HG02759 (cell line): ENCODE measurements around the gene TPK1.
A peak's percentile ranks its signal among the peaks of the same experiment; 100 is the strongest.

Source experiments
- ATAC-seq: cut with Tn5 transposase; IDR thresholded peaks from one replicate; pipeline ENCODE4 v1.9.1; 2021; ENCODE audit warnings: mild to moderate bottlenecking, moderate library complexity; ENCODE audit not compliant: unreplicated experiment

Gene TPK1

GRCh38 chr7:144835652-144836544, at the start of gene TPK1:
Gene TPK1, minus strand, starts transcription at chr7:144836053. Its CDS starts 451 bp downstream, at chr7:144835602.
- peak; percentile 85 for ATAC-seq

DNA sequence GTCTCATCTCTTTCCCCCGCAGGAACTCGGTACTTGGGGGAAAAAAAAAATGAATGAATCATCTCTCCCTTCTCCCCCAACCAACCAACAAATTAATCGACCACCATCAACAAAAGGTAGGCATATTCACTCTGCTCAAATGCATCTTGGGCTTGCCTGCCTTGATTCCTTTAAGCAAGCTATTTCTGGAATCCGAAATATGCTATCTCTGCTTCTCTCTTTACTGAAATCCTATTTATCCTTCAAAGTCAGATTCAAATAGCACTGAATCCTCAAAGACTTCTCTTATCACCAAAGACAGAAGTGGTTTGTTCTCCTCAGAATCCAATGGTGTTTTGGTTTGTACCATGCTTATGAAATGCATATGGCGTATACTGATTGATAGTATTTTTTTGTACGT, 49.6 kb upstream of the TPK1 start:
- no peak for ATAC-seq

GRCh38 chr7:144884896-144885295, 49.0 kb upstream of the TPK1 start:
- ATAC-seq, result no peak

- ATAC-seq, result no peak
These were observed 37.5 kb upstream of the TPK1 start for GRCh38 chr7:144873316-144873845.

DNA sequence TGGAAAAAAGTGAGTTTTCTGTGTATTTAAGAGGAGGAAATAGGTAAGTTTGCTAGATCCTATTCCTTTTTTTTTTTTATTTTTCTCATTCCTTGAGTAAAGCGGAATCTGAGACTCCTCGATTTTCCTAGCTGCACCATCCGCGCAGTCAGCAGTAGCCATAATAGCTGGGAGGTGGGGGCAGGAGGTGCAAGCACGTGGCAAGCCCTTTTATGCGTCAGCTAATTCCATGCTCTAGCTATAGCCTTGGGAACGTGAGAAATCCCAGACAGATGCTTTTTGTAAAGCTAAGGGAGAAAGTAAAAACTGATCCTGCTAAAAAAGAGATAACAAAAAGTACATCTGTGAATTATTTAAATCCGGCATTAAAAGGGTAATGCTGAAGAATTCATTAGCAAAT, 33.2 kb upstream of the TPK1 start:
- ATAC-seq, result no peak

DNA sequence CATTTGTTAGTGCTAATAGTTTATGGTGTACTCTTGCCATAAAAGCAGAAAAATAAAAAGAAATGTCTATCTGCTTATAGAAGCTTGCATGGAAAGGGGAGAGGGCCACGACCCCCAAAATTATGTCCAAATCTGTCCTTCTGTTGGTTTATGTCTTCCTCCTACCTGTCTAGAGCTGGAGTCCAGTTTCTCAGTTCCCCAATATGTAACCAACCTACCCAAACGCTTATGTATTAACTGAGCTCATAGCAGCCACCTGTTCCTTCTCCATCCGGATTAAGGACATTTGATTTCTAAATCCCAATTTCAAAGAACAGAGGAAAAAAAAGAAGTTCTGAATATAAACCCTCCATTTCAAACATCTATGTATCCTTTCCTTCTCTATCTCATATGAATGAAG, 30.3 kb upstream of the TPK1 start:
- peak; percentile 60 for ATAC-seq

- ATAC-seq, result no peak
These were observed 27.4 kb upstream of the TPK1 start for GRCh38 chr7:144863320-144863647.

- ATAC-seq, result no peak
These were observed 26.9 kb upstream of the TPK1 start for GRCh38 chr7:144862612-144863319.

GRCh38 chr7:144859739-144860138, 23.9 kb upstream of the TPK1 start:
- no peak for ATAC-seq

- ATAC-seq, result no peak
These were observed 21.6 kb upstream of the TPK1 start for GRCh38 chr7:144857463-144857862.

DNA sequence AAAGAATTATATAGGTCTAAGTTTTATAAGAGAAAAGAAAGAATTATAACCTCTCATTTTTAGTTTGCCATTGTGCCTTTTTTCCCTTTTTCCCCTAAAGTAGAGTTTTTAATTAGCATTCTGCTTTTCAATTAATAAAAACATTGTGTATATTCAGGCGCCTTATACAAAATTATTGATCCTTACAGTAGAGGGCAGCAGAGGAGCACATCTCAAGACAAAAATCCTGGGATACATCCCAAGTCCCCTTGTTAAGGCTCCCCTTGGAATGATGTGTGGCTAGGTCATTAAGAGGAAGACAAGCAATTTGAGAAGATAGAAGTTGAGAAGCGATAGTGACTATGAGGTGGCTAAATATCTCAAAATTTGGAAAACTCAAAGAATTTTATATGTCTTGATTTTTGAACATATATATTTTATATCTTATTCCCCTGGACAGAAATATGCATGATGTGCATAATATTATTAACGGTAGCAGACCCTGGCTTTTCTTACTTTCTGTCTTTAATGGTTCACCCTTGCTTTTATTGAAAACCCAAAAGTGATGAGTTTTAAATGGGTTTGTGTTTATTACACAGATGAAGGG, 19.1 kb upstream of the TPK1 start:
- ATAC-seq, result no peak

DNA sequence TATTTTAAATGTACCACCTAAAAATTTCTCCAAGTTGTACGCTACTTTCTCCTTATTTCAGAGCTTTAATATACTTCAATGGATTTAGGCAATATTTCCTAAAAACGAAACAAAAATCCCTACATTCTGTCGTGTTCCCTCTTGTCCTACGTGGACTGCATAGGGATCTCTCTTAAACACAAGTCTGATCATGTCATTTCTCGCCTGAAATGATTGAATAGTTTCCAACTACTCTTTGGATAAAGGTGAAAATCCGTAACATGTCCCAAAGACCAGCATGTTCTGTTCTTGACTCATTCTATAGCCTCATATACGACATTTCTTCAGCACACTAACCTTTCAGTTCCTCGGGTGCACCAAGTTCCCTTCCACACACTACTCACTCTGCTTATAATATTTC, 17.7 kb upstream of the TPK1 start:
- ATAC-seq, result no peak

DNA sequence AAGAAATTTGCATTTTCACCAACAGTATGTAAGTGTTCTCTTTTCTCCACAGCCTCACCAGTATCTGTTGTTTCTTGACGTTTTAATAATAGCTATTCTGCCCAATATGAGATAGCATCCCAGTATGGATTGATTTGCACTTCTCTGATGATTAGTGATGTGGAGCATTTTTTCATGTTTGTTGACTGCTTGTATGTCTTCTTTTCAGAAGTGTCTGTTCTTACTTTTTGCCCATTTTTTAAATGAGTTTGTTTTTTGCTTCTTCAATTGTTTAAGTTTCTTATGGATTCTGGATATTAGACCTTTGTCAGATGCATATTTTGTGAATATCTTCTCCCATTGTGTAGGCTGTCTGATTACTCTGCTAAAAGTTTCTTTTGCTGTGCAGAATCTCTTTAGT, 12.2 kb upstream of the TPK1 start:
- ATAC-seq, result no peak

- ATAC-seq, result peak; percentile 92
These were observed 6.6 kb upstream of the TPK1 start for GRCh38 chr7:144842377-144842851.

GRCh38 chr7:144836545-144836842, 641 bp upstream of the TPK1 start:
- no peak for ATAC-seq

DNA sequence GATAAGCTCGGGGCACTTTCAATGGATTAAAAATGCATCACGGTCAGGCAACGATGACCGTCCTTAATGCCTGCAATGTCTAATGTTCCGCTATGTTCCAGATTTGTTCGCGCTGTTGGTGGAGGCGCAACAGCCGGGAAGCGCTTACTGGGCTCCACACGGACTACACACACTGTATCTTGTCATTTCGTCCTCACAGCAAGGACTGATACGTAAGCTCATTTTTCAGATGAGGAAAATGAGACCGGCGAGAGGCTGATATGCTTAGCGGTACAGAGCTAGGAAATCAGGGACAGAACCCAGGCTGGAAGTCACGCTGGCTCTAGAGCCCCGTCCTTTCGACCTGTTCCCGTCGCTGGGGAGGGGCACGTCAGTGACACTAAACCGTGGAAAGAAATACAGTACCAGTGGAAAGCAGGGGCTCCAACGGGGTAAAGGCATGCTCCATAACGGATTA, 670 bp downstream of the TPK1 start:
- peak; percentile 37 for ATAC-seq

DNA sequence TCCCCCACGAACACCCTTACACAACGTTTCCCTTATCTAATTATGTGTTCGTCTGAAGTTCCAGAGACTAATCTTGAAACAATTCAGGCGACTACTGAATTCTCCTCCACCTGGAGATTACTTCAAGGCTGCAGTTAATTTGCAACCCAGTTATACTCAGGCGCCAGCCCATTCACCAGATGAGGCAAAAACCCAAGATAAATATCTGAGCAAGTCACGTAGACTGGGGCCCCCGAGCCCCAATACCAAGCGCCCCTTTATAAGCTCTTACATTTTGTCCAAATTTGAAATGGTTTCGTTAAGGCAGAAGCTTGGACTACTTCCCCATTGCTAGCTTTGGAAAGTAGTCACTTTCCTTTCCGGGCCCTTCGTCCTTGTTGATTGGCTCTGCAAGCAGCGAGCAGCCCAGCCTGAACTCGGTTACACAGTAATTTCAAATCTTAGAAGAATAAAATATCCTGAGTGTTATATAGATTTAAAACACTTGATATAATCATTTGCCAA, 1.2 kb downstream of the TPK1 start:
- peak; percentile 35 for ATAC-seq

- no peak for ATAC-seq
These were observed 5.0 kb downstream of the TPK1 start for GRCh38 chr7:144830811-144831210.

- no peak for ATAC-seq
These were observed 5.6 kb downstream of the TPK1 start for GRCh38 chr7:144830024-144830785.

DNA sequence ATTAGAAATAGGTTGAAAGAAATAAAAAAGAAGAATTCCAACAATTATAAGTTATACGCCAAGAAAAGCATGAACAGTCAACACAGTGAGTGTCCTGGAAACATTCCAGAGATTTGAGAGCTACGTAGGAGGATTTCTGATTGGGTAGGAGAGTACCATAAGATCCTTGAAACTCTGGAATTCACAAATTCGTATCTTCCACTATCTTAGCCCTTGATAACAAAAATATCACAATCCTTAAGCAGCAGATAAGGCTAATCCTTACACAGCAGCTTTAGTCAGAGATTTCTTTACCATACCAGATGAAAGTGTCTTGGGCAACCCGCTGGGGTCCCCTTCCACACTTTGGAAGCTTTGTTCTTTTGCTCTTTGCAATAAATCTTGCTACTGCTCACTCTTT, 8.2 kb downstream of the TPK1 start:
- no peak for ATAC-seq

DNA sequence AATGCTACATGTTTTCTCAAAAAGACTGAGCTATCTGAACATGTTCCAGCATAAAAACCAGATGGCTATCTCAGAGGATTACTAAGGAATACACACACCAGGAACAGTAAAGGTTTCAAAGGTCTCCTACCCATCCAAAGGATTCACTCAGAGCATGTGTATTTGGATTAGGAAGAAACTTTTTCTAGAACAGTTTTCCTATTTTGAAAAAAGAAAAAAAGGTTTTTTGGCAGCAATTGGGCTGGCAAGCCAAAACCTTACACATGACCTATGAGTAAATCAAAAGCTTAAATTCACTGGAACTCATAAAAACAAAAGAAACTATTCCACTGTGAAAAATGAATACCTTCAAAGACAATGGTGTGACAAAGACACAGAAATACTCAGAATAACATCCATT, 9.6 kb downstream of the TPK1 start:
- no peak for ATAC-seq
